SK-N-MC (cell line): Measurements from ENCODE around the gene HOXD12.

Source experiments
- EZH2 ChIP-seq: fragments of 200-600 bp; sonication (generic); IDR thresholded peaks from one replicate; pipeline ENCODE4 v1.6.1; 2017; ENCODE audit warnings: antibody characterized with exemption
- POLR2AphosphoS5 ChIP-seq: IDR thresholded peaks from 2 replicates; pipeline ENCODE4 v1.6.1; 2012; ENCODE audit warnings: mild to moderate bottlenecking, low read depth, low read length, borderline replicate concordance

DNA sequence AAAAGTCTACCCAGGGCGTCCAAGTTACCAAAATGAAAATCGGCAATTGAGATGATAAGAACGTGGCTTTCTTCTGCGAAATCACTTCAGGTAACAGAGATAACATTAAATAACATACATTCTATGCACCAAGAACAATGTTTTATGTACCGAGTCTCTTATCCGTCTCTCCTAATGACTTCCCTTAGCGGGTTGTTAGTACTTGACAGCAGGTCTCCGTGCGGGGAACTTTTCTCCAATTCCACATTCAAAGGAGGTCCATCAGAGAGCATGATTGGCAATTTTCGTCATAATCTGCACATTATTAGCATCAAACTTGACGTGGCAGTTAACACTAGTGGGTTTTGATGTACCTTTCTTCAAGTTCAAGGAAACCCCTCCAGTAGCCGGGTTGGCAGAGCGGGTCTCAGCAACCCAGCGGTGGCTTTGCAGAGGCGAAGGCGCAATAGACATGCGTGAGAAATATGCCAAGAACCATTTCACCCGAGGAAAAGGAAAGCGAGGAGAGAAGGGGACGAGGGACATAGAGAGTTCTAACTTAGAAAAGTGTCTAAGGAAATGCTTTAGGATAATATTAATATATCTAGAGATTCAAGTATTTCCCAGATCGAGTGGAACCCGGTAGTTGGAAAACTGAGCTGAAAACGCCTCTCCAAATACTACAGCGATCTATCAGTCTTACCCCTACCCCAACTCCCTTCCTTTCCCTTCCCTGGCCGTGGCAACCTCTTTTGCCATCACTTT, 20.9 kb upstream of the HOXD12 start:
- no peak for TF ChIP-seq EZH2
- no peak for TF ChIP-seq POLR2AphosphoS5
